IMR-90 (cell line): ENCODE results near the gene CACNA1I. TPM values are rescaled to one million over a fixed set of nuclear protein-coding genes. Genes with fewer than 3 reads are reported as not detected.

ENCODE experiments used
- ATAC-seq: fragments of 200-7000 bp; cut with Tn5 transposase; 2 replicates; pipeline ENCODE4 v1.9.1; 2020; ENCODE audit warnings: low read depth, mild to moderate bottlenecking, moderate library complexity
- BruUV-seq: library from RNA; stranded (reverse); fragments of 400-500 nt; replicated peaks from 2 replicates; lab custom pipeline; 2021; lab: Mats Ljungman, UMichigan
- CTCF ChIA-PET: fragments of 300-600 bp; formaldehyde crosslinking; extraction: SDS; loops from one replicate; lab custom pipeline; 2021; ENCODE audit warnings: antibody characterized with exemption; lab: Yijun Ruan, JAX
- POLR2A ChIA-PET: fragments of 300-600 bp; sonication (Branson Sonifier 250); formaldehyde crosslinking; loops from one replicate; lab custom pipeline; 2022; ENCODE audit warnings: antibody characterized with exemption; ENCODE audit not compliant: unreplicated experiment; lab: Charles Lee
- DNase-seq: peaks from one replicate; pipeline ENCODE4 v3.0.0; 2013
- H2AFZ ChIP-seq: replicated peaks from 2 replicates; pipeline ENCODE3; 2013; ENCODE audit warnings: low read length, mild to moderate bottlenecking; ENCODE audit not compliant: poor library complexity
- H2AK5ac ChIP-seq: 2 replicates; pipeline ENCODE4 v1.6.1; 2013; ENCODE audit warnings: low read depth, low read length, inconsistent platforms
- H2AK9ac ChIP-seq: replicated peaks from 2 replicates; pipeline ENCODE3; 2013; ENCODE audit warnings: mild to moderate bottlenecking, low read depth, low read length, moderate library complexity; ENCODE audit not compliant: poor library complexity
- H2BK120ac ChIP-seq: 2 replicates; pipeline ENCODE4 v1.6.1; 2013; ENCODE audit warnings: low read depth, low read length, inconsistent platforms
- H2BK15ac ChIP-seq: 3 replicates; pipeline ENCODE4 v1.6.1; 2013; ENCODE audit warnings: low read depth, low read length, inconsistent platforms
- H2BK20ac ChIP-seq: 2 replicates; pipeline ENCODE4 v1.6.1; 2013; ENCODE audit warnings: low read depth, mild to moderate bottlenecking, inconsistent platforms, low read length, moderate library complexity
- H2BK5ac ChIP-seq: 2 replicates; pipeline ENCODE4 v1.6.1; 2013; ENCODE audit warnings: mild to moderate bottlenecking, low read depth, low read length, inconsistent platforms; ENCODE audit not compliant: poor library complexity, severe bottlenecking
- H3K14ac ChIP-seq: replicated peaks from 2 replicates; pipeline ENCODE4 v1.6.1; 2013; ENCODE audit warnings: low read depth, low read length, inconsistent platforms
- H3K18ac ChIP-seq: 2 replicates; pipeline ENCODE4 v1.6.1; 2013; ENCODE audit warnings: low read depth, low read length, control low read depth
- H3K23ac ChIP-seq: 2 replicates; pipeline ENCODE4 v1.6.1; 2013; ENCODE audit warnings: low read depth, low read length, inconsistent platforms
- H3K27ac ChIP-seq: 2 replicates; pipeline ENCODE4 v1.5.1; 2013; ENCODE audit warnings: mild to moderate bottlenecking, control low read depth, low read length; ENCODE audit not compliant: insufficient read depth
- H3K27me3 ChIP-seq: 2 replicates; pipeline ENCODE4 v1.6.1; 2013; ENCODE audit warnings: low read length; ENCODE audit not compliant: control insufficient read depth, insufficient read depth
- H3K36me3 ChIP-seq: 2 replicates; pipeline ENCODE4 v1.6.1; 2013; ENCODE audit warnings: low read length, mixed read lengths; ENCODE audit not compliant: control insufficient read depth, insufficient read depth
- H3K4ac ChIP-seq: 2 replicates; pipeline ENCODE4 v1.6.1; 2013; ENCODE audit warnings: low read depth, low read length, inconsistent platforms
- H3K4me1 ChIP-seq: 2 replicates; pipeline ENCODE4 v1.6.1; 2013; ENCODE audit warnings: low read length, mixed read lengths; ENCODE audit not compliant: control insufficient read depth, insufficient read depth
- H3K4me2 ChIP-seq: 2 replicates; pipeline ENCODE4 v1.6.1; 2013; ENCODE audit warnings: low read depth, mild to moderate bottlenecking, control low read depth, low read length, moderate library complexity
- H3K4me3 ChIP-seq: 2 replicates; pipeline ENCODE4 v1.5.1; 2013; ENCODE audit warnings: low read depth, mild to moderate bottlenecking, control low read depth, low read length, moderate library complexity; ENCODE audit not compliant: insufficient read depth
- H3K56ac ChIP-seq: 2 replicates; pipeline ENCODE4 v1.6.1; 2013; ENCODE audit warnings: low read length, inconsistent platforms; ENCODE audit not compliant: insufficient read depth; ENCODE audit errors: extremely low read depth
- H3K79me1 ChIP-seq, 2 experiments: 2 replicates each; pipeline ENCODE4 v1.6.1; 2013; ENCODE audit warnings: low read length in 2 of 2, inconsistent platforms in 1 of 2, low read depth in 1 of 2
- H3K9ac ChIP-seq: 2 replicates; pipeline ENCODE4 v1.6.1; 2013; ENCODE audit warnings: low read depth, low read length, control low read depth
- H3K9me1 ChIP-seq: 2 replicates; pipeline ENCODE4 v1.6.1; 2013; ENCODE audit warnings: low read length, inconsistent platforms; ENCODE audit not compliant: insufficient read depth
- H3K9me3 ChIP-seq: 2 replicates; pipeline ENCODE4 v1.6.1; 2013; ENCODE audit warnings: low read length; ENCODE audit not compliant: control insufficient read depth, insufficient read depth
- H4K20me1 ChIP-seq: 2 replicates; pipeline ENCODE4 v1.6.1; 2013; ENCODE audit warnings: low read length, inconsistent platforms; ENCODE audit not compliant: insufficient read depth
- H4K5ac ChIP-seq: 2 replicates; pipeline ENCODE4 v1.6.1; 2013; ENCODE audit warnings: mild to moderate bottlenecking, low read depth, low read length, control low read depth
- H4K8ac ChIP-seq, 2 experiments: 2 replicates each; pipeline ENCODE4 v1.6.1; 2013; ENCODE audit warnings: low read depth in 2 of 2, low read length in 2 of 2, control low read depth in 1 of 2, inconsistent platforms in 1 of 2
- H4K91ac ChIP-seq: 2 replicates; pipeline ENCODE4 v1.6.1; 2013; ENCODE audit warnings: low read depth, low read length, inconsistent platforms; ENCODE audit not compliant: insufficient read depth
- CEBPB ChIP-seq: IDR thresholded peaks from 2 replicates; pipeline ENCODE4 v1.6.1; 2012; ENCODE audit warnings: low read depth, low read length, improper control_type of control experiment
- CHD1 ChIP-seq: IDR thresholded peaks from 2 replicates; pipeline ENCODE4 v1.6.1; 2012; ENCODE audit warnings: low read depth, low read length, improper control_type of control experiment
- MAFK ChIP-seq: IDR thresholded peaks from 2 replicates; pipeline ENCODE4 v1.6.1; 2012; ENCODE audit warnings: low read depth, low read length, improper control_type of control experiment
- WGBS, 2 experiments: methylation state at CpG; one replicate each; pipeline versions ENCODE4 v1.1.5 to v1.1.7; 2013; ENCODE audit warnings: missing lambda C conversion rate in 2 of 2; ENCODE audit not compliant: insufficient read length in 1 of 2; ENCODE audit errors: extremely low coverage in 2 of 2; 5-methylcytosine and 5-hydroxymethylcytosine counted together
- dilution Hi-C: fragments of 300-500 bp; cut with HindIII; formaldehyde crosslinking; loops from one replicate; pipeline ENCODE4 v1.14.3; 2018; ENCODE audit warnings: low sequenced_read_pairs; ENCODE audit not compliant: unreplicated experiment
- in situ Hi-C: fragments of 300-500 bp; cut with MboI; formaldehyde crosslinking; loops from 3 replicates; pipeline ENCODE4 v1.14.3; 2019; ENCODE audit warnings: low sequenced_read_pairs, inconsistent platforms, mixed read lengths
- intact Hi-C: fragments of 100-400 bp; cut with micrococcal nuclease; formaldehyde crosslinking; loops from 2 replicates; pipeline ENCODE4 v1.10.0; 2022
- polyA plus RNA-seq, 3 experiments: library from polyadenylated mRNA; depleted of rRNA; stranded (reverse); fragments of >200 nt; gene quantifications; 2 replicates each; pipeline ENCODE4 v1.2.3, GENCODE V29; 2012; ENCODE audit warnings: low replicate concordance in 1 of 3
- total RNA-seq: library from RNA; depleted of rRNA; stranded (reverse); fragments of >200 nt; gene quantifications from 2 replicates; pipeline ENCODE4 v1.2.3, GENCODE V29; 2012

CACNA1I gene
- total and polyA plus RNA-seq, 2 of the 4 experiments (the other 2 are of a cell fraction) = under 0.01 to 0.02 TPM

GRCh38 chr22:39643311-39644083 lies 72.9 kb downstream of the CACNA1I start:
- Histone ChIP-seq H2BK5ac (no peak overlapping the region), H4K20me1 (no peaks in the 10 kb centered on the region), H2BK15ac (no peak overlapping the region), H2AFZ (no peak overlapping the region), H3K27me3 (peaks cover 33% of the 10 kb centered on the region), H3K9me3 (no peaks in the 10 kb centered on the region), H3K4ac (no peak overlapping the region), H3K9me1 (no peaks in the 10 kb centered on the region), H4K5ac (no peak overlapping the region), H3K56ac (no peak overlapping the region), H3K4me3 (no peak overlapping the region), H2BK20ac (no peak overlapping the region), H2BK120ac (no peak overlapping the region), H3K23ac (no peak overlapping the region), H2AK9ac (no peak overlapping the region), H4K91ac (no peak overlapping the region), H3K9ac (no peak overlapping the region), H3K27ac (no peak overlapping the region), H3K4me1 (peaks cover 1% of the 10 kb centered on the region; the same call in 1 of the 2 replicates), H3K36me3 (no peaks in the 10 kb centered on the region), H4K8ac (no peak overlapping the region), H3K18ac (no peak overlapping the region), H3K4me2 (no peak overlapping the region), H2AK5ac (no peak overlapping the region), H3K14ac (no peak overlapping the region), H3K79me1 (no peaks in the 10 kb centered on the region)
- DNase-seq (peak; percentile 46), ATAC-seq (peak; percentile 49; the same call in 1 of the 2 replicates)
- no TSS peak for BruUV-seq
- ChIA-PET CTCF (interaction anchor here (1.1 kb wide), 1 partner anchor 9 kb away, joined by 3 read pairs; no protein-coding TSS in a partner anchor), POLR2A (no interaction called here)
- TF ChIP-seq CHD1 (no peak), MAFK (no peak), CEBPB (no peak)
- in situ Hi-C loops = no loop called here
- dilution Hi-C loops = no loop called here
- intact Hi-C loops = no loop called here
- WGBS, 2 experiments = 60% methylated on average over 3 of the region's 9 CpGs; no CpG with 5 or more reads in 1 of the 2 experiments
